ENCODE data around the gene CYP3A4.
"Not testable (repeated sequence)": the region's sequence is repeated elsewhere in the genome, so short reads cannot be mapped to it uniquely, and the experiment has no call there.

The CYP3A4 gene

DNA sequence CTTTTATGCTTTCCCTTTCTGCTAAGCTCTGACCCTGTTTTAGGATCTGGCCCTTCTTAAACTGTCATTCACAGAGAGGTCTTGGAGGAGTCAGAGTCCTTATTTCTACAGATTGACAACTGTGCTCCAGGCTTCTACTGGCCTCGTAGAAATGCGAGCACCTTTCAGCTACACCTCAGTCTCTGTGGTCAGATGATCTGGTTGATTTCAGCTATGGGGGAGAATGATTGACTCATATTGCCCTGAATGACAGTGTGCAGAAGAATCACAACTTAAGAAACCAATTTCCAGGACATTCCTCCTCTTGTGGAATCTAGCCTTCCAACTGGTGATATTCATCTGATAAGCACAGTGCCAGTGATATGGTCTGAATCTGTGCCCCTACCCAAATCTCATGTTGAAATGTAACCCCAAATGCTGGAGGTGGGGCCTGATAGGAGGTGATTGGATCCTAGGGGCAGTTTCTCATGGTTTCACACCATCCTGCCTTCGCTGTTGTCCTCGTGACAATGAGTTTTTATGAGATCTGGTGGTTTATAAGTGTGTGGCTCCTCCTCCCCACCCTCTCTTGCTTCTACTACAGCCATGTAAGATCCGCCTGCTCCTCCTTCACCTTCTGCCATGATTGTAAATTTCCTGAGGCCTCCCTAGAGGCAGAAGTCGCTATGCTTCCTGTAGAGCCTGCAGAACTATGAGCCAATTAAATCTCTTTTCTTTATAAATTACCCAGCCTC lies 35.0 kb downstream of the CYP3A4 start:
- no peak for DNase-seq

- DNase-seq = not testable (repeated sequence)
Observed at GRCh38 chr7:99746915-99747314, 37.1 kb downstream of the CYP3A4 start.

DNA sequence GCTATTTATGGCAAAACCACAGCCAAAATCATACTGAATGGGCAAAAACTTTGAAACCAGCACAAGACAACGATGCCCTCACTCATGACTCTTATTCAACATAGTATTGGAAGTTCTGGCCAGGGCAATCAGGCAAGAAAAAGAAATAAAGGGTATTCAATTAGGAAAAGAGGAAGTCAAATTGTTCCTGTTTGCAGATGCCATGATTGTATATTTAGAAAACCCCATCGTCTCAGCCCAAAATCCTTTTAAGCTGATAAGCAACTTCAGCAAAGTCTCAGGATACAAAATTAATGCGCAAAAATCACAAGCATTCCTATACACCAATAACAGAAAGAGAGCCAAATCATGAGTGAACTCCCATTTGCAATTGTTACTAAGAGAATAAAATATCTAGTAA lies 38.6 kb downstream of the CYP3A4 start:
- DNase-seq = not testable (repeated sequence)

DNA sequence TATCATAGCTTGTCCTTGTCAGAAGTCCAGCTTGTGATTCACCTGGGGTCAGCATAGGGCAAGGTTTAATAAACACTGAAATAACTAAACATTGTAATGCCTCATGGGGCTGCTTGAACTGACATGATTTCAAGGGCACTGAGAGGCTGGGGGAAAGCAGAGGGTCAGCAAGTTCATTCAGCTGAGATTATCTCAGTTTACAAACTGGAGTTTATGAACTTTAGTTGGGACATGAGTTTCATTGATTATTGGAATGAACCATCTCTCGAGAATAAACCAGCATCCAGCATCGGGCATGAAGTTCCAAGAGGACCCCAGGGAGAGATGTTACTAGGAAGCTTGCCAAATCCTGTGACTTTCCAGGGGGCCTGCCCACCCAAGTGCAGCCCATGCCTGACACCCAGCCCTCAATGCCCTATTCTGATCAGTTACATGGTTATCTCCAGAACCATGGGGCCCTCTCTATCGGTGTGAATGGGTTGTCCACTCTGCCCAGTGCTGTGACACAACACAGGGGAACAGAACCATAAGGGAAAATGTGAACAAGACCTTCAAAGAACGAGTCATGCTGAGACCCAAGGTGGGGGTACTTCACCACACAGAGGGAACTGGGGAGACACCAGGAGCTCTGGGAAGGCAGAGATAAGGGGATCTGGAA lies 41.1 kb downstream of the CYP3A4 start:
- no peak for DNase-seq

DNA sequence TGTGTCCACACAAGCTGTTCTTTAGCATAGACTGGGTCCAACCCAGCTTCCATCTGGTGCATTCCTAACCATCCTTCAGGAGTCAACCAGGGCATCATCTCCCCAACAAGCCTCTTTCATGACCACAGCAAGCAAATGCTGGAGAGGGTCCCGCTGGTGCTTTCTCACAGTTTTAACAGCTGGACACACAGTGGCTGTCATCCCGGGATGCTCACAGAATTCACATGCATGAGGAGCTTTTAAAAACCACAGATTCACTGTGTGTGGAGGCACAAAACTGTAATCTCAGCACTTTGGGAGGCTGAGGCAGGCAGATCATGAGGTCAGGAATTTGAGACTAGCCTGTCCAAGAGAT lies 42.6 kb downstream of the CYP3A4 start:
- DNase-seq = no peak

GRCh38 chr7:99740573-99741440 lies 43.2 kb downstream of the CYP3A4 start:
- no peak for DNase-seq

- no peak for DNase-seq
Observed at GRCh38 chr7:99739699-99740572, 44.0 kb downstream of the CYP3A4 start.

- no peak for DNase-seq
Observed at GRCh38 chr7:99737726-99738125, 46.3 kb downstream of the CYP3A4 start.

GRCh38 chr7:99736667-99737066 lies 47.3 kb downstream of the CYP3A4 start:
- DNase-seq = not testable (repeated sequence)

- no peak for DNase-seq
Observed at GRCh38 chr7:99734987-99735386, 49.0 kb downstream of the CYP3A4 start, which contains the start of gene CYP3A7. Gene CYP3A7 (minus strand): TSS chr7:99735196. CDS start chr7:99735093, 103 bp downstream.

DNA sequence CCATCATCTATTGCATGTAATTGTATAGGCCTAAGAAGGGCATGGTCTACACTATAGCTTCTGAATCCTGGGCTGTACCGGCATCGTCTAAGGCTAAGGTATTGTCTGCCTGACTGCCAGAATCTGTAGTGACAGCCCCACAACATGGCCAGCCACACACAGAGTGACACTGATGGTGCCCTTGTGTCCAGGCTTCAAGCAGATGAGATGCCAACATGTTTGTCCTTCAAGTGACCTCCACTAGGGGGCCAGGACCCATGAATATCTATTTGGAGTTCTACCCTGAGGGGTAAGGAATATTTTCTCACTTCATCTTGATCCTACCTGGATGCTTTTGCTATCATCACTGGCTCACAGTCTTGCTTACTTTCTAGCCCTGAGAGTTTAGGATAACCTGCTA lies 50.5 kb downstream of the CYP3A4 start:
- no peak for DNase-seq

- no peak for DNase-seq
Observed at GRCh38 chr7:99733003-99733402, 51.0 kb downstream of the CYP3A4 start.

DNA sequence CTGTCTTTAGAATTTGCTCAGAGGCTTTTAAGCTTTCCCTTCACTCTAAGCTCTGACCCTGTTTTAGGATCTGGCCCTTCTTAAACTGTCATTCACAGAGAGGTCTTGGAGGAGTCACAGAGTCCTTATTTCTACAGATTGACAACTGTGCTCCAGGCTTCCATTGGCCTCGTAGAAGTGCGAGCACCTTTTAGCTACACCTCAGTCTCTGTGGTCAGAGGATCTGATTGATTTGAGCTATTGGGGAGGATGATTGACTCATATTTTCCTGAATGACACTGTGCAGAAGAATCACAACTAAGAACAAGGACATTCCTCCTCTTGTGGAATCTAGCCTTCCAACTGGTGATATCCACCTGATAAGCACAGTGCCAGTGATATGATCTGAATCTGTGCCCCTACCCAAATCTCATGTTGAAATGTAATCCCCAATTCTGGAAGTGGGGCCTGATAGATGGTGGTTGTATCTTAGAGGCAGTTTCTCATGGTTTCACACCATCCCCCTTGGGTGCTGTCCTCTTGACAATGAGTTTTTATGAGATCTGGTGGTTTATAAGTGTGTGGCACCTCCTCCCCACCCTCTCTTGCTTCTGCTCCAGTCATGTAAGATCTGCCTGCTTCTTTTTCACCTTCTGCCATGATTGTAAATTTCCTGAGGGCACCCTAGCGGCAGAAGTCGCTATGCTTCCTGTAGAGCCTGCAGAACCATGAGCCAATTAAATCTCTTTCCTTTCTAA lies 52.2 kb downstream of the CYP3A4 start:
- no peak for DNase-seq

- no peak for DNase-seq
Observed at GRCh38 chr7:99730992-99731391, 53.0 kb downstream of the CYP3A4 start.

GRCh38 chr7:99730238-99730810 lies 53.7 kb downstream of the CYP3A4 start:
- no peak for DNase-seq

- DNase-seq = no peak
Observed at GRCh38 chr7:99729486-99730237, 54.3 kb downstream of the CYP3A4 start.

DNA sequence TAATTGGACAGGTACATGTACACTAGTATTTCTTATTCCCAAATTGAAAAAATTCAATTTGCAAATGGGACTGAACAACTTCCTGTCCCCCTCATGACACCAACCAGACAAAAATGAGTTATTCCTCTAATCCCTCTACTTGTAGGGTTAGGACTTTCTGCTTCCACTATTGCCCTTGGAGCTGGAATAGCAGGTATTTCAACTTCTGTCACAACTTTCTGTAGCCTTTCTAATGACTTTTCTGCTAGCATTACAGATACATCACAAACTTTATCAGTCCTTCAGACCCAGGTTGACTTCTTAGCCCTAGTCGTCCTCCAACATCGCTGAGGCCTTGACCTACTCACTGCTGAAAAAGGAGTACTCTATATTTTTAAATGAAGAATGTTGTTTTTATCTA lies 55.4 kb downstream of the CYP3A4 start:
- no peak for DNase-seq

DNA sequence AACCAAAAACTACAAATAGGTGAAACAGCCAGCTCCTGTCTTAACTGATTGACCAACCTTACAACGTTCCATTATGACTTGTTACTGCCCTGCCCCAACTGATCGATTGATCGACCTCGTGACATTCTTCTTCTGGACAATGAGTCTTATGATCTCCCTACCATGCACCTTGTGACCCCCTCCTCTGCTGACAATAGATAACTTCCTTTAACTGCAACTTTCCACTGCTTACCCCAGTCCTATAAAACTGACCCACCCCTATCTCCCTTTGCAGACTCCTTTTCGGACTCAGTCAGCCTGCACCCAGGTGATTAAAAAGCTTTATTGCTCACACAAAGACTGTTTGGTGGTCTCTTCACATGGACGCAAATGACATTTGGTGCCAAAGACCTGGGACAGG lies 60.8 kb downstream of the CYP3A4 start:
- DNase-seq = not testable (repeated sequence)

GRCh38 chr7:99720800-99721595 lies 63.0 kb downstream of the CYP3A4 start:
- no peak for DNase-seq
